SK-N-SH treated with all-trans-retinoic acid at 6 μM for 48 hours (cell line): ENCODE data around the gene NRXN3.

Source experiments
- ATAC-seq: fragments of 200-7000 bp; cut with Tn5 transposase; 3 replicates; pipeline ENCODE4 v1.9.1; 2020; ENCODE audit warnings: mild to moderate bottlenecking, moderate library complexity
- BACH2 ChIP-seq: fragments of 250-450 bp; sonication (Bioruptor Pico); IDR thresholded peaks from 2 replicates; pipeline ENCODE4 v1.9.0; 2021; ENCODE audit warnings: mild to moderate bottlenecking, borderline replicate concordance
- CREB5 ChIP-seq: fragments of 250-450 bp; sonication (Bioruptor Pico); IDR thresholded peaks from 2 replicates; pipeline ENCODE4 v1.5.1; 2020; ENCODE audit warnings: low read depth, mild to moderate bottlenecking, moderate library complexity
- CSRNP3 ChIP-seq: fragments of 250-450 bp; sonication (Bioruptor Pico); IDR thresholded peaks from 2 replicates; pipeline ENCODE4 v1.5.1; 2021; ENCODE audit warnings: mild to moderate bottlenecking, moderate library complexity
- ESRRG ChIP-seq: fragments of 250-450 bp; sonication (Bioruptor Pico); IDR thresholded peaks from 2 replicates; pipeline ENCODE4 v1.6.1; 2021; ENCODE audit warnings: mild to moderate bottlenecking
- ISL1 ChIP-seq: fragments of 250-450 bp; sonication (Bioruptor Pico); IDR thresholded peaks from 2 replicates; pipeline ENCODE4 v2.1.2; 2022; ENCODE audit warnings: mild to moderate bottlenecking, moderate library complexity
- PATZ1 ChIP-seq: fragments of 250-450 bp; sonication (Bioruptor Pico); IDR thresholded peaks from 2 replicates; pipeline ENCODE4 v1.8.0; 2020; ENCODE audit warnings: mild to moderate bottlenecking, moderate library complexity, borderline replicate concordance
- POU6F1 ChIP-seq: fragments of 250-450 bp; sonication (Bioruptor Pico); IDR thresholded peaks from 2 replicates; pipeline ENCODE4 v1.8.0; 2021; ENCODE audit warnings: low read depth, mild to moderate bottlenecking, moderate library complexity, borderline replicate concordance
- PPARA ChIP-seq: fragments of 250-450 bp; sonication (Bioruptor Pico); IDR thresholded peaks from 2 replicates; pipeline ENCODE4 v1.5.0; 2020; ENCODE audit warnings: mild to moderate bottlenecking, borderline replicate concordance
- RARB ChIP-seq: fragments of 250-450 bp; sonication (Bioruptor Pico); IDR thresholded peaks from 2 replicates; pipeline ENCODE4 v1.8.0; 2021; ENCODE audit warnings: mild to moderate bottlenecking, moderate library complexity
- SNAI2 ChIP-seq: fragments of 250-450 bp; sonication (Bioruptor Pico); IDR thresholded peaks from 2 replicates; pipeline ENCODE4 v1.5.0; 2020; ENCODE audit warnings: mild to moderate bottlenecking, moderate library complexity
- TOX ChIP-seq: fragments of 250-450 bp; sonication (Bioruptor Pico); IDR thresholded peaks from 2 replicates; pipeline ENCODE4 v1.8.0; 2021; ENCODE audit warnings: mild to moderate bottlenecking, moderate library complexity, borderline replicate concordance
- TSHZ2 ChIP-seq: fragments of 250-450 bp; sonication (Bioruptor Pico); IDR thresholded peaks from 2 replicates; pipeline ENCODE4 v1.5.0; 2020; ENCODE audit warnings: mild to moderate bottlenecking, moderate library complexity
- ZC3H10 ChIP-seq: fragments of 250-450 bp; sonication (Bioruptor Pico); IDR thresholded peaks from 2 replicates; pipeline ENCODE4 v1.5.1; 2021; ENCODE audit warnings: mild to moderate bottlenecking, moderate library complexity
- ZFP3 ChIP-seq: fragments of 250-450 bp; sonication (Bioruptor Pico); IDR thresholded peaks from 2 replicates; pipeline ENCODE4 v1.5.0; 2020; ENCODE audit warnings: mild to moderate bottlenecking, moderate library complexity
- ZFP30 ChIP-seq: fragments of 450-650 bp; formaldehyde crosslinking; IDR thresholded peaks from 2 replicates; pipeline ENCODE4 v1.5.0; 2022; ENCODE audit warnings: mild to moderate bottlenecking, moderate library complexity
- ZNF565 ChIP-seq: fragments of 450-650 bp; formaldehyde crosslinking; conservative IDR thresholded peaks from 2 replicates; pipeline ENCODE4 v1.5.0; 2020; ENCODE audit warnings: low read depth, mild to moderate bottlenecking, moderate library complexity
- ZNF70 ChIP-seq: fragments of 450-650 bp; formaldehyde crosslinking; IDR thresholded peaks from 2 replicates; pipeline ENCODE4 v1.5.0; 2020; ENCODE audit warnings: mild to moderate bottlenecking, moderate library complexity
- ZNF8 ChIP-seq: fragments of 450-650 bp; formaldehyde crosslinking; IDR thresholded peaks from 2 replicates; pipeline ENCODE4 v1.5.0; 2020; ENCODE audit warnings: mild to moderate bottlenecking, moderate library complexity

The NRXN3 gene

GRCh38 chr14:78455896-78456435, 285.8 kb downstream of the NRXN3 start:
- TF ChIP-seq ZFP30 (CRISPR knock-in tag) (no peak), ZFP3 (no peak), PATZ1 (CRISPR knock-in tag) (no peak), ZC3H10 (CRISPR knock-in tag) (no peak), TOX (no peak), TSHZ2 (no peak), CSRNP3 (CRISPR knock-in tag) (no peak), PPARA (CRISPR knock-in tag) (no peak), POU6F1 (CRISPR knock-in tag) (no peak), BACH2 (CRISPR knock-in tag) (no peak), ZNF565 (CRISPR knock-in tag) (no peak), ISL1 (CRISPR knock-in tag) (no peak), ZNF70 (CRISPR knock-in tag) (no peak), ESRRG (no peak)
- ATAC-seq = no peak

- TF ChIP-seq ZNF8 (no peak), SNAI2 (CRISPR knock-in tag) (no peak), RARB (CRISPR knock-in tag) (no peak), ZNF70 (CRISPR knock-in tag) (no peak), PPARA (CRISPR knock-in tag) (no peak), PATZ1 (CRISPR knock-in tag) (no peak), ZFP30 (CRISPR knock-in tag) (no peak), TOX (no peak), CREB5 (CRISPR knock-in tag) (no peak), ZC3H10 (CRISPR knock-in tag) (no peak), BACH2 (CRISPR knock-in tag) (no peak), ISL1 (CRISPR knock-in tag) (no peak), ESRRG (no peak)
- no peak for ATAC-seq
Observed at GRCh38 chr14:78469947-78470346, 299.8 kb downstream of the NRXN3 start.
